Calu3 (cell line): Measurements from ENCODE around the gene RERG. TPM values are rescaled to one million over a fixed set of nuclear protein-coding genes. Genes with fewer than 3 reads are reported as not detected.

Source experiments
- BruUV-seq: library from RNA; stranded (reverse); fragments of 400-500 nt; replicated peaks from 2 replicates; lab custom pipeline; 2021; lab: Mats Ljungman, UMichigan
- CTCF ChIA-PET: fragments of 300-600 bp; sonication (Branson Sonifier 250); formaldehyde crosslinking; loops from one replicate; lab custom pipeline; 2022; ENCODE audit warnings: antibody characterized with exemption; lab: Charles Lee
- DNase-seq: peaks from one replicate; pipeline ENCODE4 v3.0.0; 2022
- H3K27ac Mint-ChIP-seq: one replicate; pipeline ENCODE4 v1.8.0; 2022; ENCODE audit warnings: mixed read lengths; ENCODE audit not compliant: unreplicated experiment
- H3K27me3 Mint-ChIP-seq: one replicate; pipeline ENCODE4 v1.8.0; 2022; ENCODE audit warnings: mixed read lengths; ENCODE audit not compliant: unreplicated experiment
- H3K36me3 Mint-ChIP-seq: one replicate; pipeline ENCODE4 v1.8.0; 2022; ENCODE audit warnings: mild to moderate bottlenecking, moderate library complexity, mixed read lengths; ENCODE audit not compliant: insufficient read depth, unreplicated experiment
- H3K4me1 Mint-ChIP-seq: one replicate; pipeline ENCODE4 v1.8.0; 2022; ENCODE audit warnings: mild to moderate bottlenecking, low read depth, mixed read lengths; ENCODE audit not compliant: unreplicated experiment
- H3K4me3 Mint-ChIP-seq: one replicate; pipeline ENCODE4 v1.8.0; 2022; ENCODE audit warnings: mild to moderate bottlenecking, low read depth, moderate library complexity, mixed read lengths; ENCODE audit not compliant: unreplicated experiment
- H3K9me3 Mint-ChIP-seq: one replicate; pipeline ENCODE4 v1.8.0; 2022; ENCODE audit warnings: low read depth, mixed read lengths; ENCODE audit not compliant: unreplicated experiment
- intact Hi-C: fragments of 100-400 bp; cut with micrococcal nuclease; formaldehyde crosslinking; loops from one replicate; pipeline ENCODE4 v1.10.0; 2022; ENCODE audit not compliant: unreplicated experiment
- total RNA-seq: library from RNA; stranded (reverse); gene quantifications from 2 replicates; pipeline ENCODE4 v1.2.3, GENCODE V29; 2022
- TF ChIP-seq, protein P1 (sequence below): fragments of 200-600 bp; IDR thresholded peaks from one replicate; pipeline ENCODE4 v1.8.0; 2022; ENCODE audit warnings: antibody characterized with exemption; ENCODE audit not compliant: unreplicated experiment

RERG gene
- total RNA-seq, 1 experiment from 2014 or later: 6.0 TPM

- Mint-ChIP-seq H3K36me3 (no peaks in the 10 kb centered on the region), H3K27me3 (no peaks in the 10 kb centered on the region), H3K9me3 (no peaks in the 10 kb centered on the region), H3K4me1 (no peaks in the 10 kb centered on the region), H3K4me3 (no peak overlapping the region), H3K27ac (no peak overlapping the region)
- no TSS peak for BruUV-seq
- intact Hi-C loops: no loop called here
- no peak for DNase-seq
- CTCF ChIA-PET: no interaction called here
- TF ChIP-seq, protein P1, sequence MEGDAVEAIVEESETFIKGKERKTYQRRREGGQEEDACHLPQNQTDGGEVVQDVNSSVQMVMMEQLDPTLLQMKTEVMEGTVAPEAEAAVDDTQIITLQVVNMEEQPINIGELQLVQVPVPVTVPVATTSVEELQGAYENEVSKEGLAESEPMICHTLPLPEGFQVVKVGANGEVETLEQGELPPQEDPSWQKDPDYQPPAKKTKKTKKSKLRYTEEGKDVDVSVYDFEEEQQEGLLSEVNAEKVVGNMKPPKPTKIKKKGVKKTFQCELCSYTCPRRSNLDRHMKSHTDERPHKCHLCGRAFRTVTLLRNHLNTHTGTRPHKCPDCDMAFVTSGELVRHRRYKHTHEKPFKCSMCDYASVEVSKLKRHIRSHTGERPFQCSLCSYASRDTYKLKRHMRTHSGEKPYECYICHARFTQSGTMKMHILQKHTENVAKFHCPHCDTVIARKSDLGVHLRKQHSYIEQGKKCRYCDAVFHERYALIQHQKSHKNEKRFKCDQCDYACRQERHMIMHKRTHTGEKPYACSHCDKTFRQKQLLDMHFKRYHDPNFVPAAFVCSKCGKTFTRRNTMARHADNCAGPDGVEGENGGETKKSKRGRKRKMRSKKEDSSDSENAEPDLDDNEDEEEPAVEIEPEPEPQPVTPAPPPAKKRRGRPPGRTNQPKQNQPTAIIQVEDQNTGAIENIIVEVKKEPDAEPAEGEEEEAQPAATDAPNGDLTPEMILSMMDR: no peak
Observed at GRCh38 chr12:15122344-15122743, 98.9 kb downstream of the RERG start.

- no peaks in the 10 kb centered on the region for H3K4me1 Mint-ChIP-seq
- H3K27ac Mint-ChIP-seq: no peak overlapping the region
- no TSS peak for BruUV-seq
- H3K27me3 Mint-ChIP-seq: no peaks in the 10 kb centered on the region
- TF ChIP-seq, protein P1: no peak
- CTCF ChIA-PET: no interaction called here
- H3K4me3 Mint-ChIP-seq: no peak overlapping the region
- H3K36me3 Mint-ChIP-seq: no peaks in the 10 kb centered on the region
- intact Hi-C loops: no loop called here
- no peak for DNase-seq
- H3K9me3 Mint-ChIP-seq: no peaks in the 10 kb centered on the region
Observed at GRCh38 chr12:15118955-15119354, 102.3 kb downstream of the RERG start.

DNA sequence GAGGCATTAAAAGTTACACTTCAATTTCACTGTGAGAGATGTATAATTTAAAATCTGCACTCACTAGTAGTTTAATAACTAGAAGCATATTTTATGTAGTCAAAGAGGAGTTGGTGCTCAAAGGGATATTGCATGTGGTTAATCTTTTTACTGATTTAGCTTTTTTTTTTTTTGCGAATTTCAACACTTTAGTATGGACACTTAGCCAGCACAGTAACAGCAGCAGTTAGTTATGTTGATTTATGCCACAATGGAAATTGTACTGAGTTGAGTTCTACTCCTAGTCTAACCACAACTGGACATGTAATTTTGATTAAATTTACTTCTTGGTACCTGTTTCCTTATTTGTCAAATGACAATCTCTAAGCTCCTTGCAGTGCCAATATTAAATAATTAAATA is 104.2 kb downstream of the RERG start:
- Mint-ChIP-seq H3K27me3 (no peaks in the 10 kb centered on the region), H3K4me3 (no peak overlapping the region), H3K4me1 (no peaks in the 10 kb centered on the region), H3K9me3 (no peaks in the 10 kb centered on the region), H3K27ac (no peak overlapping the region), H3K36me3 (no peaks in the 10 kb centered on the region)
- no peak for DNase-seq
- CTCF ChIA-PET: interaction anchor here (0.6 kb wide), 2 partner anchors 81 to 905 kb away, joined by 6 to 9 read pairs; no protein-coding TSS in a partner anchor
- BruUV-seq: no TSS peak
- intact Hi-C loops: no loop called here
- TF ChIP-seq, protein P1: no peak

GRCh38 chr12:15116086-15116485 is 105.1 kb downstream of the RERG start:
- Mint-ChIP-seq H3K27ac (no peak overlapping the region), H3K27me3 (no peaks in the 10 kb centered on the region), H3K4me1 (no peaks in the 10 kb centered on the region), H3K36me3 (no peaks in the 10 kb centered on the region), H3K4me3 (no peak overlapping the region), H3K9me3 (no peaks in the 10 kb centered on the region)
- no peak for DNase-seq
- no TSS peak for BruUV-seq
- CTCF ChIA-PET: no interaction called here
- intact Hi-C loops: no loop called here
- TF ChIP-seq, protein P1: no peak
